HepG2 (cell line): Measurements from ENCODE around the gene DHH. TPM values are rescaled to one million over a fixed set of nuclear protein-coding genes. Genes with fewer than 3 reads are reported as not detected.

Experiments
- BHLHE40 ChIP-seq: IDR thresholded peaks from 2 replicates; pipeline ENCODE4 v1.6.1; 2011; ENCODE audit warnings: low read length, improper control_type of control experiment
- CBFB ChIP-seq: sonication (generic); formaldehyde crosslinking; IDR thresholded peaks from 2 replicates; pipeline ENCODE4 v1.4.0; 2020; ENCODE audit warnings: missing genetic modification reagents
- CBX5 ChIP-seq: sonication (generic); formaldehyde crosslinking; IDR thresholded peaks from 2 replicates; pipeline ENCODE4 v1.4.0; 2020; ENCODE audit warnings: missing genetic modification reagents, borderline replicate concordance
- HHEX ChIP-seq: IDR thresholded peaks from 2 replicates; pipeline ENCODE4 v1.6.1; 2016; ENCODE audit warnings: control low read depth
- MTA3 ChIP-seq: sonication (generic); formaldehyde crosslinking; IDR thresholded peaks from 2 replicates; pipeline ENCODE4 v1.4.0; 2020; ENCODE audit warnings: missing genetic modification reagents
- NONO ChIP-seq, 2 experiments: fragments of 450-650 bp in 1 of 2; sonication (generic) in 1 of 2; formaldehyde crosslinking in 1 of 2; IDR thresholded peaks in 1 of 2; conservative IDR thresholded peaks in 1 of 2; 2 replicates each; pipeline versions ENCODE4 v1.6.1 to v1.8.0; 2017 to 2022; ENCODE audit warnings: mild to moderate bottlenecking in 1 of 2, missing genetic modification reagents in 1 of 2, moderate library complexity in 1 of 2
- PPARG ChIP-seq: conservative IDR thresholded peaks from 2 replicates; pipeline ENCODE4 v1.6.1; 2016; ENCODE audit warnings: missing biosample characterization, missing genetic modification reagents
- SAFB2 ChIP-seq: sonication (generic); formaldehyde crosslinking; IDR thresholded peaks from 2 replicates; pipeline ENCODE4 v1.5.1; 2020; ENCODE audit warnings: missing genetic modification reagents, low read depth, mild to moderate bottlenecking, borderline replicate concordance
- TSC22D2 ChIP-seq: sonication (generic); formaldehyde crosslinking; IDR thresholded peaks from 2 replicates; pipeline ENCODE4 v1.5.1; 2020; ENCODE audit warnings: missing genetic modification reagents, mild to moderate bottlenecking, borderline replicate concordance
- U2AF1 ChIP-seq: fragments of 200-400 bp; formaldehyde crosslinking; optimal IDR thresholded peaks from 2 replicates; pipeline ENCODE3; 2017; ENCODE audit warnings: mild to moderate bottlenecking, low read depth, low read length
- ZBTB8A ChIP-seq: sonication (generic); formaldehyde crosslinking; IDR thresholded peaks from 2 replicates; pipeline ENCODE4 v1.4.0; 2020; ENCODE audit warnings: mild to moderate bottlenecking, low read depth, missing genetic modification reagents, borderline replicate concordance
- ZNF101 ChIP-seq: sonication (generic); formaldehyde crosslinking; IDR thresholded peaks from 2 replicates; pipeline ENCODE4 v1.4.0; 2020; ENCODE audit warnings: mild to moderate bottlenecking, low read depth, missing genetic modification reagents, borderline replicate concordance
- ZNF674 ChIP-seq: sonication (generic); formaldehyde crosslinking; IDR thresholded peaks from 2 replicates; pipeline ENCODE4 v1.5.0; 2020; ENCODE audit warnings: low read depth, mild to moderate bottlenecking, missing genetic modification reagents
- ZNF7 ChIP-seq: IDR thresholded peaks from 2 replicates; pipeline ENCODE4 v1.6.1; 2016; ENCODE audit warnings: missing biosample characterization, missing genetic modification reagents
- ZNF777 ChIP-seq: sonication (generic); formaldehyde crosslinking; IDR thresholded peaks from 2 replicates; pipeline ENCODE4 v1.4.0; 2020; ENCODE audit warnings: missing genetic modification reagents
- ZNF788 ChIP-seq: sonication (generic); formaldehyde crosslinking; IDR thresholded peaks from 2 replicates; pipeline ENCODE4 v1.5.0; 2020; ENCODE audit warnings: mild to moderate bottlenecking, missing genetic modification reagents, borderline replicate concordance
- ZSCAN21 ChIP-seq: sonication (generic); formaldehyde crosslinking; IDR thresholded peaks from 2 replicates; pipeline ENCODE4 v1.8.0; 2022; ENCODE audit warnings: mild to moderate bottlenecking, missing genetic modification reagents, moderate library complexity, borderline replicate concordance
- polyA plus RNA-seq, 8 experiments: library from polyadenylated mRNA; depleted of rRNA in 3 of 8; stranded (reverse) in 7 of 8; unstranded in 1 of 8; fragments of >200 nt; fragmentation: Illumina TruSeq in 4 of 8; extraction: Trizol in 4 of 8; gene quantifications; 2 replicates each; pipeline versions ENCODE4 v1.2.1 to v1.2.3, GENCODE V29; 2011 to 2016; ENCODE audit warnings: low read depth in 4 of 8, missing spikeins in 1 of 8, mixed read lengths in 1 of 8; ENCODE audit not compliant: insufficient read depth in 1 of 8
- total RNA-seq, 5 experiments: library from RNA; depleted of rRNA; stranded (reverse); fragments of >200 nt; fragmentation: Illumina TruSeq; extraction: Trizol; gene quantifications; 2 replicates each; pipeline ENCODE4 v1.2.3, GENCODE V29; 2016; ENCODE audit warnings: low read depth in 1 of 5
- TF ChIP-seq, protein P1 (sequence below): sonication (generic); formaldehyde crosslinking; IDR thresholded peaks from 2 replicates; pipeline ENCODE4 v1.8.0; 2022; ENCODE audit warnings: missing genetic modification reagents, mild to moderate bottlenecking, borderline replicate concordance
- TF ChIP-seq, protein P2 (sequence below): sonication (generic); formaldehyde crosslinking; IDR thresholded peaks from 2 replicates; pipeline ENCODE4 v1.8.1; 2023; ENCODE audit warnings: mild to moderate bottlenecking, missing genetic modification reagents
- TF ChIP-seq, protein P3 (sequence below): IDR thresholded peaks from 2 replicates; pipeline ENCODE4 v1.6.1; 2016; ENCODE audit warnings: missing biosample characterization, missing genetic modification reagents, low read depth
- TF ChIP-seq, protein P4 (sequence below): sonication (generic); formaldehyde crosslinking; IDR thresholded peaks from 2 replicates; pipeline ENCODE4 v1.4.0; 2020; ENCODE audit warnings: missing genetic modification reagents, low read depth, mild to moderate bottlenecking, borderline replicate concordance
- TF ChIP-seq, protein P5 (sequence below): sonication (generic); formaldehyde crosslinking; IDR thresholded peaks from 2 replicates; pipeline ENCODE4 v1.5.0; 2020; ENCODE audit warnings: missing genetic modification reagents, mild to moderate bottlenecking, borderline replicate concordance

DHH gene
- total and polyA plus RNA-seq, 2 of the 13 experiments (the other 11 are each of a cell fraction or from before 2014, with no cell fraction given): not detected

DNA sequence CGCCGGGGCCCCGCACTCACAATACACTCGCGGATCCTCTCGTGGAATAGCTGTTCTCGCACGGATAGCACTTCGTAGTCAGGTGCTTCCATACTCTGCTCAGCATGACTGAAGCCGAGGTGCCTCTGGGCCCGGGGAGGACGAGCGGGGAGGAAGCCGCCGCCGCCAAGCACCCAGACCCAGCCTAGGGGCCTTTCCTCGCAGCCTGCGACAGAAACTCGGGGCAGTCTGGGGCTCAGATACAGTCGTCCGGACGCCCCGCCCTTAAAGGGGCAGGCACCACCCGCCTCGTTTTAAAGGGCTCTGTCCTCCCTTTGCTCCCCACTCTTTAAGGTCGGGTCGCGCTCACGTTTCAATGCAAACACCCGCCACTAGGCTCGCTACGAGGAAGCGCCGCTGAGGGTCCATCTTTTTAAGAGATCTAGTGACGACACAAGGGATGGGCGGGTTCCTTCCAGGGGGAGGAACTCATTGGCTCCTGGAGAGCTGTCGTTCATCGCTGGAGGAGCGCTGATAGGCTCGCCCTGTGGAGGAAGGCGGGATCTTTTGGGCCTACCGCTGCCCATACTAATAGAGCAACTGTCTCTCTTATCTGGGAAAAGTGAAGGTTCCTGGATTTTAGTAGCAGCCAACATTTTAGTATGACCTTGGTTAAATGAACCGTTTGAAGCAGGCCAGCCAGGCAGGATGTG, 16.0 kb upstream of the DHH start, which contains the start of gene LMBR1L (continued):
- TF ChIP-seq, protein P1, sequence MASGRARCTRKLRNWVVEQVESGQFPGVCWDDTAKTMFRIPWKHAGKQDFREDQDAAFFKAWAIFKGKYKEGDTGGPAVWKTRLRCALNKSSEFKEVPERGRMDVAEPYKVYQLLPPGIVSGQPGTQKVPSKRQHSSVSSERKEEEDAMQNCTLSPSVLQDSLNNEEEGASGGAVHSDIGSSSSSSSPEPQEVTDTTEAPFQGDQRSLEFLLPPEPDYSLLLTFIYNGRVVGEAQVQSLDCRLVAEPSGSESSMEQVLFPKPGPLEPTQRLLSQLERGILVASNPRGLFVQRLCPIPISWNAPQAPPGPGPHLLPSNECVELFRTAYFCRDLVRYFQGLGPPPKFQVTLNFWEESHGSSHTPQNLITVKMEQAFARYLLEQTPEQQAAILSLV (CRISPR knock-in tag): no peak
- TF ChIP-seq CBFB (no peak), CBX5 (CRISPR knock-in tag) (no peak), TSC22D2 (0 out of 2 replicates have a peak, but pooled peaks have one; percentile 29), ZNF777 (peak; percentile 48; the same call in 1 of the 2 replicates), ZBTB8A (no peak), HHEX (CRISPR knock-in tag) (no peak), ZNF101 (no peak), ZNF7 (CRISPR knock-in tag) (no peak), ZSCAN21 (no peak), ZNF674 (CRISPR knock-in tag) (no peak), SAFB2 (CRISPR knock-in tag) (no peak), U2AF1 (no peak), PPARG (CRISPR knock-in tag) (no peak), ZNF788 (CRISPR knock-in tag) (peak; percentile 47; the same call in 1 of the 2 replicates), MTA3 (CRISPR knock-in tag) (no peak), NONO (IDR thresholded peaks at IDR 0.05) (no peak), NONO (CRISPR knock-in tag; conservative IDR thresholded peaks at IDR 0.05) (no peak), BHLHE40 (peak; percentile 68)
- TF ChIP-seq, protein P2, sequence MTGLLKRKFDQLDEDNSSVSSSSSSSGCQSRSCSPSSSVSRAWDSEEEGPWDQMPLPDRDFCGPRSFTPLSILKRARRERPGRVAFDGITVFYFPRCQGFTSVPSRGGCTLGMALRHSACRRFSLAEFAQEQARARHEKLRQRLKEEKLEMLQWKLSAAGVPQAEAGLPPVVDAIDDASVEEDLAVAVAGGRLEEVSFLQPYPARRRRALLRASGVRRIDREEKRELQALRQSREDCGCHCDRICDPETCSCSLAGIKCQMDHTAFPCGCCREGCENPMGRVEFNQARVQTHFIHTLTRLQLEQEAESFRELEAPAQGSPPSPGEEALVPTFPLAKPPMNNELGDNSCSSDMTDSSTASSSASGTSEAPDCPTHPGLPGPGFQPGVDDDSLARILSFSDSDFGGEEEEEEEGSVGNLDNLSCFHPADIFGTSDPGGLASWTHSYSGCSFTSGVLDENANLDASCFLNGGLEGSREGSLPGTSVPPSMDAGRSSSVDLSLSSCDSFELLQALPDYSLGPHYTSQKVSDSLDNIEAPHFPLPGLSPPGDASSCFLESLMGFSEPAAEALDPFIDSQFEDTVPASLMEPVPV (CRISPR knock-in tag): no peak
- TF ChIP-seq, protein P3, sequence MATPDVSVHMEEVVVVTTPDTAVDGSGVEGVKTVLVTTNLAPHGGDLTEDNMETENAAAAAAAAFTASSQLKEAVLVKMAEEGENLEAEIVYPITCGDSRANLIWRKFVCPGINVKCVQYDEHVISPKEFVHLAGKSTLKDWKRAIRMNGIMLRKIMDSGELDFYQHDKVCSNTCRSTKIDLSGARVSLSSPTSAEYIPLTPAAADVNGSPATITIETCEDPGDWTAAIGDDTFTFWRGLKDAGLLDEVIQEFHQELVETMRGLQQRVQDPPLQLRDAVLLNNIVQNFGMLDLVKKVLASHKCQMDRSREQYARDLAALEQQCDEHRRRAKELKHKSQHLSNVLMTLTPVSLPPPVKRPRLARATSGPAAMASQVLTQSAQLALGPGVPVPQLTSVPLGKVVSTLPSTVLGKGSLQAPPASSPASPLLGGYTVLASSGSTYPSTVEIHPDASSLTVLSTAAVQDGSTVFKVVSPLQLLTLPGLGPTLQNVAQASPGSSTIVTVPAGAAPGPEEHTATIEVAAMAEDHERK (CRISPR knock-in tag): no peak
- TF ChIP-seq, protein P4, sequence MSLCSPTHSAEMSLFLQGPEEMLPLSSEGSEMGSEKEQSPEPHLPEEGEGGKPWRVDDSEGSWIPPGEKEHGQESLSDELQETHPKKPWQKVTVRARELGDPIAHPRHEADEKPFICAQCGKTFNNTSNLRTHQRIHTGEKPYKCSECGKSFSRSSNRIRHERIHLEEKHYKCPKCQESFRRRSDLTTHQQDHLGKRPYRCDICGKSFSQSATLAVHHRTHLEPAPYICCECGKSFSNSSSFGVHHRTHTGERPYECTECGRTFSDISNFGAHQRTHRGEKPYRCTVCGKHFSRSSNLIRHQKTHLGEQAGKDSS (CRISPR knock-in tag): no peak
- TF ChIP-seq, protein P5, sequence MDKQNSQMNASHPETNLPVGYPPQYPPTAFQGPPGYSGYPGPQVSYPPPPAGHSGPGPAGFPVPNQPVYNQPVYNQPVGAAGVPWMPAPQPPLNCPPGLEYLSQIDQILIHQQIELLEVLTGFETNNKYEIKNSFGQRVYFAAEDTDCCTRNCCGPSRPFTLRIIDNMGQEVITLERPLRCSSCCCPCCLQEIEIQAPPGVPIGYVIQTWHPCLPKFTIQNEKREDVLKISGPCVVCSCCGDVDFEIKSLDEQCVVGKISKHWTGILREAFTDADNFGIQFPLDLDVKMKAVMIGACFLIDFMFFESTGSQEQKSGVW (CRISPR knock-in tag): no peak
